LNCaP clone FGC (cell line): ENCODE data around the gene TRIM8.

Experiments
- DNase-seq: peaks from one replicate; pipeline ENCODE4 v3.0.0-alpha.2; 2011; ENCODE audit warnings: low read depth
- H3K4me3 ChIP-seq: 2 replicates; pipeline ENCODE4 v1.5.1; 2011; ENCODE audit warnings: mild to moderate bottlenecking, low read depth, low read length, control low read depth
- CTCF ChIP-seq: IDR thresholded peaks from 2 replicates; pipeline ENCODE4 v1.5.1; 2012; ENCODE audit warnings: mild to moderate bottlenecking; ENCODE audit not compliant: control insufficient read depth, insufficient read depth; ENCODE audit errors: extremely low read depth

TRIM8 gene

GRCh38 chr10:102627736-102628293, 16.5 kb upstream of the TRIM8 start:
- no peak for DNase-seq

GRCh38 chr10:102628451-102628911, 15.8 kb upstream of the TRIM8 start:
- no peak overlapping the region for H3K4me3 ChIP-seq
- TF ChIP-seq CTCF: no peak
- no peak for DNase-seq

More at GRCh38 chr10:102627736-102628293, 16.5 kb upstream of the TRIM8 start:
- no peak overlapping the region for H3K4me3 ChIP-seq
- TF ChIP-seq CTCF: no peak

GRCh38 chr10:102629661-102630614, 14.3 kb upstream of the TRIM8 start:
- no peak for TF ChIP-seq CTCF
- no peak overlapping the region for H3K4me3 ChIP-seq
- DNase-seq: no peak

GRCh38 chr10:102630663-102631062, 13.6 kb upstream of the TRIM8 start:
- DNase-seq: no peak
- H3K4me3 ChIP-seq: no peak overlapping the region
- no peak for TF ChIP-seq CTCF

- no peak overlapping the region for H3K4me3 ChIP-seq
- no peak for DNase-seq
- TF ChIP-seq CTCF: no peak
Measured at GRCh38 chr10:102631525-102632393, 12.5 kb upstream of the TRIM8 start.

- no peak for TF ChIP-seq CTCF
- no peak for DNase-seq
- no peak overlapping the region for H3K4me3 ChIP-seq
Measured at GRCh38 chr10:102632394-102633111, 11.7 kb upstream of the TRIM8 start.
